K562 (cell line): ENCODE results near the gene EIF2AK3. TPM values are rescaled to one million over a fixed set of nuclear protein-coding genes. Genes with fewer than 3 reads are reported as not detected.

Experiments used
- ATAC-seq: fragments of 200-7000 bp; cut with Tn5 transposase; 3 replicates; pipeline ENCODE4 v1.9.1; 2020; ENCODE audit warnings: moderate library complexity
- BruUV-seq: library from RNA; stranded (reverse); fragments of 400-500 nt; replicated peaks from 2 replicates; lab custom pipeline; 2021; lab: Mats Ljungman, UMichigan
- CTCF ChIA-PET: fragments of 300-600 bp; formaldehyde crosslinking; extraction: SDS; loops from one replicate; lab custom pipeline; 2021; ENCODE audit warnings: low intra/inter-chr PET ratio; lab: Yijun Ruan, JAX
- POLR2A ChIA-PET: fragments of 300-600, 350-650 bp; sonication (Branson Sonifier 250); formaldehyde crosslinking; extraction: SDS; loops from one replicate; lab custom pipeline; 2021; ENCODE audit warnings: antibody characterized with exemption, inconsistent platforms; lab: Yijun Ruan, JAX
- DNase-seq, 4 experiments: peaks; one replicate each; pipeline versions ENCODE4 v3.0.0 to v3.0.0-alpha.2; 2011 to 2018; ENCODE audit warnings: low spot score in 3 of 4, mixed read lengths in 3 of 4; ENCODE audit errors: extremely low read depth in 1 of 4
- FAIRE-seq: peaks from 2 replicates; lab custom pipeline; 2011; peaks lifted over from hg19 to GRCh38; lab: Jason Lieb, UNC
- H2AFZ ChIP-seq: 2 replicates; pipeline ENCODE4 v1.6.0; 2011; ENCODE audit warnings: low read depth, low read length, control low read depth, inconsistent platforms
- H3K27ac ChIP-seq: fragments of 200-600 bp; 3 replicates; pipeline ENCODE4 v1.8.0; 2011; ENCODE audit warnings: low read depth, mild to moderate bottlenecking, control low read depth, inconsistent platforms, low read length, moderate library complexity, mixed read lengths; ENCODE audit errors: extremely low read depth
- H3K27me3 ChIP-seq, 2 experiments: fragments of 300-600 bp in 1 of 2; 2 replicates in 1 of 2; 3 replicates in 1 of 2; pipeline versions ENCODE4 v1.6.0 to v1.8.0; 2011; ENCODE audit warnings: inconsistent platforms in 2 of 2, low read length in 2 of 2, mild to moderate bottlenecking in 1 of 2, mixed read lengths in 1 of 2, moderate library complexity in 1 of 2; ENCODE audit not compliant: control insufficient read depth in 2 of 2, insufficient read depth in 2 of 2
- H3K36me3 ChIP-seq: fragments of 300-600 bp; 3 replicates; pipeline ENCODE4 v1.8.0; 2011; ENCODE audit warnings: mild to moderate bottlenecking, low read length, inconsistent platforms; ENCODE audit not compliant: control insufficient read depth, insufficient read depth
- H3K4me1 ChIP-seq, 2 experiments: fragments of 200-600 bp in 1 of 2; replicated peaks in 1 of 2; 2 replicates in 1 of 2; 3 replicates in 1 of 2; pipeline versions ENCODE4 v1.5.1 to v1.8.0; 2011; ENCODE audit warnings: inconsistent platforms in 2 of 2, low read length in 2 of 2, mild to moderate bottlenecking in 1 of 2, mixed read lengths in 1 of 2, moderate library complexity in 1 of 2; ENCODE audit not compliant: control insufficient read depth in 2 of 2, insufficient read depth in 2 of 2
- H3K4me2 ChIP-seq: 2 replicates; pipeline ENCODE4 v1.6.1; 2011; ENCODE audit warnings: low read length, control low read depth, inconsistent platforms, mixed read lengths; ENCODE audit not compliant: insufficient read depth
- H3K4me3 ChIP-seq: fragments of 200-600 bp; sonication (generic), shearing (Covaris generic); 2 replicates; pipeline ENCODE4 v1.5.1; 2016; ENCODE audit warnings: control low read depth, inconsistent platforms
- H3K79me2 ChIP-seq: fragments of 200-600 bp; 3 replicates; pipeline ENCODE4 v1.8.0; 2011; ENCODE audit warnings: low read length, inconsistent platforms; ENCODE audit not compliant: control insufficient read depth, insufficient read depth
- H3K9ac ChIP-seq, 2 experiments: 2 replicates each; pipeline versions ENCODE4 v1.6.0 to v1.6.1; 2011; ENCODE audit warnings: low read depth in 2 of 2, low read length in 2 of 2, control low read depth in 1 of 2, inconsistent platforms in 1 of 2, mild to moderate bottlenecking in 1 of 2, mixed read lengths in 1 of 2; ENCODE audit not compliant: insufficient read depth in 1 of 2
- H3K9me1 ChIP-seq: one replicate; pipeline ENCODE4 v1.6.0; 2011; ENCODE audit warnings: inconsistent platforms, mild to moderate bottlenecking, low read length, moderate library complexity; ENCODE audit not compliant: control insufficient read depth, insufficient read depth
- H3K9me3 ChIP-seq: replicated peaks from 2 replicates; pipeline ENCODE4 v1.5.1; 2011; ENCODE audit warnings: low read depth, low read length, inconsistent platforms; ENCODE audit not compliant: control insufficient read depth, insufficient read depth
- H4K20me1 ChIP-seq: replicated peaks from 2 replicates; pipeline ENCODE4 v1.6.1; 2011; ENCODE audit warnings: low read length, inconsistent platforms, mixed read lengths; ENCODE audit not compliant: control insufficient read depth, insufficient read depth
- CLOCK ChIP-seq: fragments of 250-450 bp; sonication (Bioruptor Pico); IDR thresholded peaks from 2 replicates; pipeline ENCODE4 v1.4.0; 2020; ENCODE audit warnings: mild to moderate bottlenecking, moderate library complexity, borderline replicate concordance
- HES1 ChIP-seq: fragments of 450-650 bp; IDR thresholded peaks from 2 replicates; pipeline ENCODE4 v1.6.1; 2016; ENCODE audit warnings: low read depth, mild to moderate bottlenecking, moderate library complexity
- TEAD4 ChIP-seq, 2 experiments: sonication (generic) in 1 of 2; formaldehyde crosslinking in 1 of 2; IDR thresholded peaks; 2 replicates each; pipeline versions ENCODE4 v1.6.1 to v1.8.0; 2012 to 2022; ENCODE audit warnings: borderline replicate concordance in 1 of 2, inconsistent platforms in 1 of 2, low read length in 1 of 2, mild to moderate bottlenecking in 1 of 2, missing genetic modification reagents in 1 of 2
- ZNF316 ChIP-seq: fragments of 450-650 bp; IDR thresholded peaks from 2 replicates; pipeline ENCODE4 v1.6.1; 2016
- ZNF398 ChIP-seq: fragments of 250-450 bp; sonication (Bioruptor Pico); IDR thresholded peaks from 2 replicates; pipeline ENCODE4 v1.8.0; 2021; ENCODE audit warnings: moderate library complexity, mild to moderate bottlenecking, inconsistent platforms
- WGBS: fragments of 100-300 bp; shearing (Covaris generic); methylation state at CpG from one replicate; pipeline ENCODE4 v1.1.6; 2016; ENCODE audit warnings: low coverage, mixed read lengths; ENCODE audit not compliant: insufficient coverage; ENCODE audit errors: missing lambda C conversion rate; 5-methylcytosine and 5-hydroxymethylcytosine counted together
- in situ Hi-C: fragments of 300-500 bp; cut with MboI; formaldehyde crosslinking; loops from 4 replicates; pipeline ENCODE4 v1.15.0; 2018; ENCODE audit warnings: inconsistent platforms, mixed read lengths
- intact Hi-C: fragments of 100-400 bp; cut with micrococcal nuclease; formaldehyde crosslinking; loops from 2 replicates; pipeline ENCODE4 v1.14.2; 2022
- polyA plus RNA-seq, 8 experiments: library from polyadenylated mRNA; depleted of rRNA in 4 of 8; stranded (reverse) in 5 of 8; unstranded in 3 of 8; fragments of >200 nt; fragmentation: Nextera tagmentation in 2 of 8; fragmentation: Illumina TruSeq in 1 of 8; extraction: Ambion mirVana in 2 of 8; extraction: Trizol in 1 of 8; gene quantifications; 2 replicates each; pipeline versions ENCODE4 v1.2.1 to v1.2.3, GENCODE V29; 2011 to 2014; ENCODE audit warnings: inconsistent platforms in 1 of 8, missing spikeins in 1 of 8
- total RNA-seq, 7 experiments: library from RNA; depleted of rRNA in 6 of 7; stranded (reverse); fragments of >200 nt in 6 of 7; fragmentation: Illumina TruSeq in 2 of 7; extraction: Trizol in 2 of 7; gene quantifications; 2 replicates each; pipeline versions ENCODE4 v1.2.1 to v1.2.3, GENCODE V29; 2011 to 2021; ENCODE audit warnings: low replicate concordance in 1 of 7

The EIF2AK3 gene
- total and polyA plus RNA-seq, 9 of the 15 experiments (the other 6 are each of a cell fraction or from before 2014, with no cell fraction given): 1.7 to 11.6 (median 7.4) TPM

GRCh38 chr2:88568179-88568578 lies 59.1 kb downstream of the EIF2AK3 start (continued):
- no peak for TF ChIP-seq CLOCK
- no peak for TF ChIP-seq ZNF398

- FAIRE-seq (no peak), DNase-seq (no peak), ATAC-seq (no peak)
- BruUV-seq: no TSS peak
- H3K9me1 ChIP-seq: no peaks in the 10 kb centered on the region
- H3K36me3 ChIP-seq: peaks cover 16% of the 10 kb centered on the region; the same call in 1 of the 3 replicates
- WGBS: 75% methylated on average over 2 of the region's 2 CpGs
- H3K27ac ChIP-seq: no peak overlapping the region
- intact Hi-C loops: no loop called here
- in situ Hi-C loops: no loop called here
- no peaks in the 10 kb centered on the region for H3K79me2 ChIP-seq
- H3K27me3 ChIP-seq: no peaks in the 10 kb centered on the region
- no peak overlapping the region for H3K4me2 ChIP-seq
- no peaks in the 10 kb centered on the region for H3K4me1 ChIP-seq
- no peak overlapping the region for H3K4me3 ChIP-seq
- TF ChIP-seq HES1 (no peak), TEAD4 (IDR thresholded peaks at IDR 0.05; ENCODE audit: low read length) (no peak), TEAD4 (CRISPR knock-in tag; IDR thresholded peaks at IDR 0.05; ENCODE audit: borderline replicate concordance) (no peak), ZNF316 (no peak)
- H4K20me1 ChIP-seq: no peaks in the 10 kb centered on the region
- ChIA-PET CTCF (no interaction called here), POLR2A (no interaction called here)
- no peaks in the 10 kb centered on the region for H3K9me3 ChIP-seq
- H2AFZ ChIP-seq: no peak overlapping the region
- H3K9ac ChIP-seq: no peak overlapping the region
Measured at GRCh38 chr2:88564402-88564801, 62.9 kb downstream of the EIF2AK3 start.
